Measurements from ENCODE around the gene PACS2. TPM values are rescaled to one million over a fixed set of nuclear protein-coding genes. Genes with fewer than 3 reads are reported as not detected.
"Not testable (repeated sequence)": the region's sequence is repeated elsewhere in the genome, so short reads cannot be mapped to it uniquely, and the experiment has no call there.

Gene PACS2
- total RNA-seq, 1 experiment from 2014 or later: 62.0 TPM

- Histone ChIP-seq H3K27ac (ENCODE audit: low read length) (no peak overlapping the region), H2AFZ (ENCODE audit: low read length) (no peak overlapping the region), H3K9me3 (ENCODE audit: low read length) (no peaks in the 10 kb centered on the region), H3K36me3 (ENCODE audit: low read depth, low read length) (no peaks in the 10 kb centered on the region), H3K9ac (ENCODE audit: low read length) (no peak overlapping the region), H3K4me2 (ENCODE audit: low read length) (no peak overlapping the region), H3K4me3 (ENCODE audit: low read length) (no peak overlapping the region), H4K20me1 (ENCODE audit: low read length) (no peaks in the 10 kb centered on the region), H3K4me1 (ENCODE audit: insufficient read depth, low read length) (no peaks in the 10 kb centered on the region), H3K79me2 (ENCODE audit: low read length) (peaks cover 30% of the 10 kb centered on the region), H3K27me3 (ENCODE audit: low read length) (no peaks in the 10 kb centered on the region), H3F3A (ENCODE audit: low read length, unreplicated experiment) (no peaks in the 10 kb centered on the region), H3K9me2 (replicated peaks; ENCODE audit: low read length) (no peaks in the 10 kb centered on the region)
- no peak for TF ChIP-seq EZH2 (IDR thresholded peaks at IDR 0.05; ENCODE audit: low read length, unreplicated experiment)
- TF ChIP-seq EZH2phosphoT487 (IDR thresholded peaks at IDR 0.05; ENCODE audit: borderline replicate concordance, low read length): no peak
- TF ChIP-seq CTCF (conservative IDR thresholded peaks at IDR 0.05; ENCODE audit: low read depth, low read length): no peak
- ATAC-seq: no peak
- ChIA-PET CTCF (interaction anchor here (0.6 kb wide), 1 partner anchor 77 kb away, joined by 4 read pairs; no protein-coding TSS in a partner anchor), POLR2A (ENCODE audit: unreplicated experiment) (no interaction called here)
- intact Hi-C loops (cut with micrococcal nuclease): no loop called here
- no peak for DNase-seq
- BruUV-seq (replicated peaks): no TSS peak
Measured at GRCh38 chr14:105275267-105275946, 39.1 kb upstream of the PACS2 start.

- H3K4me1 ChIP-seq (ENCODE audit: insufficient read depth, low read length); H3K27ac ChIP-seq (ENCODE audit: low read length); CTCF ChIA-PET; H3K4me2 ChIP-seq (ENCODE audit: low read length); H3K36me3 ChIP-seq (ENCODE audit: low read depth, low read length); H3F3A ChIP-seq (ENCODE audit: low read length, unreplicated experiment); BruUV-seq (replicated peaks); H3K9me2 ChIP-seq (replicated peaks; ENCODE audit: low read length); H3K27me3 ChIP-seq (ENCODE audit: low read length); POLR2A ChIA-PET (ENCODE audit: unreplicated experiment); DNase-seq; H3K9me3 ChIP-seq (ENCODE audit: low read length); H2AFZ ChIP-seq (ENCODE audit: low read length); H4K20me1 ChIP-seq (ENCODE audit: low read length); ATAC-seq; H3K9ac ChIP-seq (ENCODE audit: low read length); intact Hi-C loops (cut with micrococcal nuclease); H3K4me3 ChIP-seq (ENCODE audit: low read length): not testable (repeated sequence)
- peaks cover 34% of the 10 kb centered on the region for H3K79me2 ChIP-seq (ENCODE audit: low read length)
Measured at GRCh38 chr14:105277448-105277847, 37.1 kb upstream of the PACS2 start.

GRCh38 chr14:105279642-105280361 lies 34.7 kb upstream of the PACS2 start:
- Histone ChIP-seq H3K9me3 (ENCODE audit: low read length) (no peaks in the 10 kb centered on the region), H3K4me1 (ENCODE audit: insufficient read depth, low read length) (no peaks in the 10 kb centered on the region), H3K9ac (ENCODE audit: low read length) (no peak overlapping the region), H3K9me2 (replicated peaks; ENCODE audit: low read length) (no peaks in the 10 kb centered on the region), H3K27ac (ENCODE audit: low read length) (no peak overlapping the region), H3K27me3 (ENCODE audit: low read length) (no peaks in the 10 kb centered on the region), H4K20me1 (ENCODE audit: low read length) (peaks cover 3% of the 10 kb centered on the region; the same call in 1 of the 2 replicates), H3K36me3 (ENCODE audit: low read depth, low read length) (no peaks in the 10 kb centered on the region), H3F3A (ENCODE audit: low read length, unreplicated experiment) (no peaks in the 10 kb centered on the region), H2AFZ (ENCODE audit: low read length) (no peak overlapping the region), H3K79me2 (ENCODE audit: low read length) (peaks cover 51% of the 10 kb centered on the region), H3K4me2 (ENCODE audit: low read length) (no peak overlapping the region), H3K4me3 (ENCODE audit: low read length) (no peak overlapping the region)
- BruUV-seq (replicated peaks): no TSS peak
- ChIA-PET POLR2A (ENCODE audit: unreplicated experiment) (no interaction called here), CTCF (no interaction called here)
- no peak for DNase-seq
- ATAC-seq: no peak
- TF ChIP-seq EZH2 (IDR thresholded peaks at IDR 0.05; ENCODE audit: low read length, unreplicated experiment): no peak
- no peak for TF ChIP-seq EZH2phosphoT487 (IDR thresholded peaks at IDR 0.05; ENCODE audit: borderline replicate concordance, low read length)
- no peak for TF ChIP-seq CTCF (conservative IDR thresholded peaks at IDR 0.05; ENCODE audit: low read depth, low read length)
- intact Hi-C loops (cut with micrococcal nuclease): loop anchor here (2.0 kb wide), 1 partner anchor 77 kb away; no protein-coding TSS in a partner anchor
